HG03457 (cell line): ENCODE measurements around the gene BACH2.
"Not testable (repeated sequence)": the region's sequence is repeated elsewhere in the genome, so short reads cannot be mapped to it uniquely, and the experiment has no call there.

Source experiments
- ATAC-seq: cut with Tn5 transposase; IDR thresholded peaks from one replicate; pipeline ENCODE4 v1.9.1; 2021; ENCODE audit warnings: moderate number of reproducible peaks; ENCODE audit not compliant: unreplicated experiment

BACH2 gene

GRCh38 chr6:89927791-89928550 is 368.7 kb downstream of the BACH2 start:
- ATAC-seq: no peak

GRCh38 chr6:89927264-89927663 is 369.4 kb downstream of the BACH2 start:
- ATAC-seq: no peak

DNA sequence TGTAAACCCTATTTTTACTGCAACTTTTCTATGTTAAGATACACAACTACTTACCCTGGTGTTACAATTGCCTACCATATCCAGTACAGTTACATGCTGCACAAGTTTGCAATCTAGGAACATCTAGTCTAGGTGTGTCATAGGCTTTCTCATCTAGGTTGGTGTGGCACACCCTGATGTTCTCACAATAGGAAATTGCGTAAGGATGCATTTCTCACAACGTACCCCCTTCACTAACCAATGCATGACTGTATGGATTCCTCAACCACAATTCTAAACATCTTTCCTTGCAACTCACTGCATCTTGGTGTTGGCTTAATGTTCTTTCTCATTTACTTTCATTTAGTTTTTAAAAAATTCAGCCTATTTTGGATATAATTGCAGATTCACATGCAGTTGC is 370.8 kb downstream of the BACH2 start:
- no peak for ATAC-seq

GRCh38 chr6:89924231-89924630 is 372.4 kb downstream of the BACH2 start:
- no peak for ATAC-seq

GRCh38 chr6:89921691-89922090 is 375.0 kb downstream of the BACH2 start:
- ATAC-seq: no peak

GRCh38 chr6:89921197-89921596 is 375.4 kb downstream of the BACH2 start:
- ATAC-seq: no peak

- no peak for ATAC-seq
Observed at GRCh38 chr6:89917801-89918366, 378.8 kb downstream of the BACH2 start.

- ATAC-seq: no peak
Observed at GRCh38 chr6:89917216-89917615, 379.4 kb downstream of the BACH2 start.

DNA sequence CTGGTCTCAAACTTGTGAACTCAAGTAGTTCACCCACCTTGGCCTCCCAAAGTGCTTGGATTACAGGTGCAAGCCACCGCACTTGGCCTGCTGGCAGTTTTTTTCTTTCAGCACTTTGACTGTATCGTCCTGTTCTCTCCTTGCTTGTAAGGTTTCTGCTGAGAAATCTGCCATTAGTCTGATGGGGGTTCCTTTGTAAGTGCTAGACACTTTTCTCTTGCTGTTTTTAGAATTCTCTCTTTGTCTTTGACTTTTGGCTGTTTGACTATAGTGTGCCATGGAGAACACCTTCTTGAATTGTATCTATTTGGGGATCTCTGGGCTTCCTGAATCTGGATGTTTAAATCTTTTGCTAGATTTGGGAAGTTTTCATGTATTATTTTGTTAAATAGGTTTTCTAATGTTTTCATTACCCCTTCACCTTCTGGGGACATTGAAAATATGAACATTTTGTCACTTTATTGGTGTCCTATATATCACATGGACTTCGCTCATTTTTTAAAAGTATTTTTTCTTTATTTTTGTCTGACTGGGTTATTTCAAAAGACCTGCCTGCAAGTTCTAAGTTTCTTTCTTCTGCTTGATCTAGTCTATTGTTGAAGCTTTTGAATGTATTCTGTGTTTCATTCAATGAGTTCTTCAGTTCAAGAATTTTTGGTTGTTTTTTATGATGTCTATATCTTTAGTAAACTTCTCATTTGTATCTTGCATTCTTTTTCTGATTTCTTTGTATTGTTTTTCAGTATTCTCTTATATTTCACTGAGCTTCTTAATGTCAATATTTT is 380.3 kb downstream of the BACH2 start:
- no peak for ATAC-seq

DNA sequence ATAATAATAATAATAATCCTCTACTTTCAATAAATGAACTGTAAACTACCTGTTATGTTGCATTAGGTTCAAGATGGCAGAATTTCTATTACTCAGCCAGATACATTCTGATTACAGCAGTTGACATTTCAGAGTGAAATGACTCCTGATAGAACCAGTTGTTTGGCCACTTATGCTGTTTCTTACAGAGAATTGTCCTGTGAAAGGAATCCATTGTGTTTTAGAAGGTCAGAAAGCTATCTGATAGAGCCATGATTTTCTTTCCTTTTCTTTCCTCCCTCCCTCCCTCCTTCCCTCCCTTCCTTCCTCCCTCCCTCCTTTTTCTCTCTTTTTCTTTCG is 385.8 kb downstream of the BACH2 start:
- ATAC-seq: no peak

- not testable (repeated sequence) for ATAC-seq
Observed at GRCh38 chr6:89910001-89910901, 386.4 kb downstream of the BACH2 start.

- ATAC-seq: no peak
Observed at GRCh38 chr6:89895276-89895874, 401.3 kb downstream of the BACH2 start.

DNA sequence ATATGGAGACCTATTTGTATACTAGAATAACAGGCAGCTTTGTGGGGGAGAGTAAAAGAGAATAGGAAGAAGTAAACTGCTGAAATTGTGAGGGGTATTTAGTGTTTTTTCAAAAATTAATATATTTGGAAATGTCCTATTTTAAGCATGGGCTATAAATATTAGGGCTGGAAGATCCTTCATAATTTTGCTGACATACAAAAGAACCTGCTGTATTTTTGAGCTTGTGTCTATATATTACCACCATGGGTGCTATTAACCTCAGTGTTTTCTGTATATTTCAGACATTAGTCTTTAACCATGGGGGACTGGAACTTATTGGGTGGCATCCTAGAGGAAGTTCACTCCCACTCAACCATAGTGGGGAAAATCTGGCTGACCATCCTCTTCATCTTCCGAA is 402.5 kb downstream of the BACH2 start, which contains the start of gene GJA10:
TSS of gene GJA10 (plus strand) at position 301 of the 400 bp plus-strand sequence. CDS start at position 301, 0 bp downstream.
- ATAC-seq: no peak

GRCh38 chr6:89892577-89892976 is 404.1 kb downstream of the BACH2 start:
- not testable (repeated sequence) for ATAC-seq

DNA sequence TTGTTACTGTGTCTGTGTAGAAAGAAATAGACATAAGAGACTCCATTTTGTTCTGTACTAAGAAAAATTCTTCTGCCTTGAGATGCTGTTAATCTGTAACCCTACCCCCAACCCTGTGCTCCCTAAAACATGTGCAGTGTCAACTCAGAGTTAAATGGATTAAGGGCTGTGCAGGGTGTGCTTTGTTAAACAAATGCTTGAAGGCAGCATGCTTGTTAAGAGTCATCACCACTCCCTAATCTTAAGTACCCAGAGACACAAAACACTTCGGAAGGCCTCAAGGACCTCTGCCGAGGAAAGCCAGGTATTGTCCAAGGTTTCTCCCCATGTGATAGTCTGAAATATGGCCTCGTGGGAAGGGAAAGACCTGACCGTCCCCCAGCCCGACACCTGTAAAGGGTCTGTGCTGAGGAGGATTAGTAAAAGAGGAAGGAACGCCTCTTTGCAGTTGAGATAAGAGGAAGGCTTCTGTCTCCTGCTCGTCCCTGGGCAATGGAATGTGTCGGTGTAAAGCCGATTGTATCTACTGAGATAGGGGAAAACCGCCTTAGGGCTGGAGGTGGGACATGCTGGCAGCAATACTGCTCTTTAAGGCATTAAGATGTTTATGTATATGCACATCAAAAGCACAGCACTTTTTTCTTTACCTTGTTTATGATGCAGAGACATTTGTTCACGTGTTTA is 405.7 kb downstream of the BACH2 start:
- ATAC-seq: not testable (repeated sequence)

DNA sequence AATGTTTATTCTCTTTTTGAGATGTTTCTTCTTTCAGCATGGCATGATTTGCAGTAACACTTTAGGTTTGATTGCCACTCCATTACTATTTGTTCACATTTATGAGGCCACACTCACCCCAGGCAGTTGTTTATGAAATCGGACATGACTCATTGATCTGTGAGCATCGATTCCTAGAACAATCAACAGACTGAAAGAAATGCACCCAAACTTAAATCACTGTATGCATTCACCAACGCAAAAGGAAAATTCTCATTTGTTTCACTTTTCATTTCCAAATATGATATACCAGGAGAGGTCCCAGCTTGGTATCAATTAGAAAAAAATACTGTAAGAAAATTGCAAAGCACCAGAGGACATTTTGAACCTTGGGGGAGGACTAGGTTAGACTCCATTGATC is 407.8 kb downstream of the BACH2 start:
- ATAC-seq: no peak

DNA sequence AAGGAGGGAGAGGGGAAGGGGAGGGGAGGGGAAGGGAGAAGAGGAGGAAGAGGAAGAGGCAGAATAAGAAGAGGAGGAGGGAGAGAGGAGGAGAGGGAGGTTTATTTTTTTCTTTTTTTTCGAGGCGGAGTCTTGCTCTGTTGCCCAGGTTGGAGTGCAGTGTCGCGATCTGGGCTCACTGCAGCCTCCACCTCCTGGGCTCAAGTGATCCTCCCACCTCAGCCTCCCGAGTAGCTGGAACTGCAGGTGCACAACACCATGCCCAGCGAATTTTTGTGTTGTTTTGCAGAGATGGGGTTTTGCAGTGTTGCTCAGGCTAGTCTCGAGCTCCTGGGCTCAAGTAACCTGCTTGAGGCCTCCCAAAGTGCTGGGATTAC is 408.5 kb downstream of the BACH2 start:
- no peak for ATAC-seq

- ATAC-seq: no peak
Observed at GRCh38 chr6:89887452-89888137, 409.0 kb downstream of the BACH2 start.

DNA sequence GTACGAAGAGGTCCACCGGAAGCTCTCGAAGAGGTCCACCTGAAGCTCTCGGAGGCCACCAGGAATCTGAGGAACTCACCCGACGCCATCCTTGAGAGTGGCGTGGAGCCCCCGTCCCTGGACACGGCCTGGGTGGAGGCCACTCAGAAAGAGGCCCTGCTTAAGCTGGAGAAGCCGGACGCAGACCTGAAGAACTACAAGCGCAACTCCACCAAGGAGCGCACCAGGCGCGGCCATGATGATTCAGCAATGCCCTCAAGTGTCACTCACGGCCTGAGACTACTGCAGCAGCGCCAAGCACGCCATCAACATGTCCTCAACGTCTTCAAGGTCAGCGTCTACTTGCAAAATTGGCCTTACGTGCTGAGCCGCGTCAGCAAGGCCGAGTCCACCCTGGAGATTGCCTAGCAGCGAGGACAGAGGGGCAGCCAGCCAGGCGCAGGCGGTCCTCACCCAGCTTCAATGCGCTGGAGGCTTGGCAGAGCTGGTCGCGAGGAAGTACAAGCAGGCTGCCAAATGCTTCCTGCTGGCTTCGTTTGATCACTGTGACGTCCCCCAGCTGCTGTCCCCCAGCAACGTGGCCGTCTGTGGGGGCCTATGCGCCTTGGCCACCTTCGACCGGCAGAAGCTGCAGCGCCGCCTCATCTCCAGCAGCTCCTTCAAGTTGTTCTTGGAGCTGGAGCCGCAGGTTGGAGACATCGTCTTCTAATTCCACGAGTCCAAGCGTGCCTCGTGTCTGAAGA is 410.1 kb downstream of the BACH2 start:
- ATAC-seq: no peak
